ENCODE data around the gene MAP3K6. TPM values are rescaled to one million over a fixed set of nuclear protein-coding genes. Genes with fewer than 3 reads are reported as not detected.

MAP3K6 gene
- total and polyA plus RNA-seq, 2 of the 4 experiments (the other 2 are of a cell fraction): 4.8 to 15.9 TPM

- Histone ChIP-seq H2AK9ac (replicated peaks; ENCODE audit: low read depth, low read length, poor library complexity) (peak overlapping the region; percentile 93), H3K9ac (ENCODE audit: low read depth, low read length) (peak overlapping the region; percentile 6; the same call in 1 of the 2 replicates), H3K18ac (ENCODE audit: low read depth, low read length) (no peak overlapping the region; the same call in 1 of the 2 replicates), H2BK120ac (ENCODE audit: low read depth, low read length) (peak overlapping the region; percentile 48; the same call in 1 of the 2 replicates), H3K56ac (ENCODE audit: extremely low read depth, insufficient read depth, low read length) (peak overlapping the region; percentile 42; the same call in 1 of the 2 replicates), H3K79me1 (ENCODE audit: low read depth in 1 of 2, low read length in 2 of 2) (peaks cover 0 to 28% of the 10 kb centered on the region in 2 experiments; a peak in 3 of 4 replicates), H4K91ac (ENCODE audit: insufficient read depth, low read depth, low read length) (peak overlapping the region; percentile 56), H3K4me2 (ENCODE audit: low read depth, low read length) (peak overlapping the region; percentile 47), H3K27ac (ENCODE audit: insufficient read depth, low read length) (peak overlapping the region; percentile 2; the same call in 1 of the 2 replicates), H2AFZ (replicated peaks; ENCODE audit: low read length, poor library complexity) (peak overlapping the region; percentile 98), H3K14ac (replicated peaks; ENCODE audit: low read depth, low read length) (peak overlapping the region; percentile 82), H3K9me3 (ENCODE audit: control insufficient read depth, insufficient read depth, low read length) (no peaks in the 10 kb centered on the region), H2AK5ac (ENCODE audit: low read depth, low read length) (peak overlapping the region; percentile 63), H3K4ac (ENCODE audit: low read depth, low read length) (peak overlapping the region; percentile 69), H4K20me1 (ENCODE audit: insufficient read depth, low read length) (no peaks in the 10 kb centered on the region), H3K4me1 (ENCODE audit: control insufficient read depth, insufficient read depth, low read length) (peaks cover 15% of the 10 kb centered on the region), H2BK5ac (ENCODE audit: low read depth, low read length, poor library complexity, severe bottlenecking) (peak overlapping the region; percentile 4), H3K9me1 (ENCODE audit: insufficient read depth, low read length) (peaks cover 20% of the 10 kb centered on the region), H3K23ac (ENCODE audit: low read depth, low read length) (peak overlapping the region; percentile 75; the same call in 1 of the 2 replicates), H4K8ac (ENCODE audit: low read depth in 2 of 2, low read length in 2 of 2) (peak overlapping the region; percentile 60 to 83; a peak in 2 of 4 replicates), H3K27me3 (ENCODE audit: control insufficient read depth, insufficient read depth, low read length) (peaks cover 3% of the 10 kb centered on the region; the same call in 1 of the 2 replicates), H2BK20ac (ENCODE audit: low read depth, low read length) (peak overlapping the region; percentile 54; the same call in 1 of the 2 replicates), H2BK15ac (ENCODE audit: low read depth, low read length) (peak overlapping the region; percentile 65; the same call in 1 of the 3 replicates), H3K4me3 (ENCODE audit: insufficient read depth, low read depth, low read length) (peak overlapping the region; percentile 27; the same call in 1 of the 2 replicates), H3K36me3 (ENCODE audit: control insufficient read depth, insufficient read depth, low read length) (no peaks in the 10 kb centered on the region; the same call in 1 of the 2 replicates), H4K5ac (ENCODE audit: low read depth, low read length) (peak overlapping the region; percentile 32)
- 20% methylated on average over 7 of the region's 13 CpGs; no CpG with 5 or more reads in 1 of the 2 experiments for WGBS, 2 experiments (ENCODE audit: extremely low coverage in 2 of 2, insufficient read length in 1 of 2)
- intact Hi-C loops (cut with micrococcal nuclease): loop anchor here (1.0 to 10.0 kb wide), 4 partner anchors 197 to 289 kb away; no protein-coding TSS in a partner anchor
- ChIA-PET POLR2A (ENCODE audit: unreplicated experiment) (interaction anchor here (1.2 to 1.4 kb wide), 2 partner anchors 26 to 92 kb away, joined by 3 to 7 read pairs; no protein-coding TSS in a partner anchor), CTCF (interaction anchor here (0.6 to 3.6 kb wide), 5 partner anchors 25 to 278 kb away, joined by 3 to 16 read pairs (median 4); partner anchors contain the start of gene MAP3K6)
- in situ Hi-C loops (cut with MboI; ENCODE audit: low sequenced_read_pairs): loop anchor here (5.0 to 10.0 kb wide), 2 partner anchors 89 to 287 kb away; no protein-coding TSS in a partner anchor
- DNase-seq (peak; percentile 57), ATAC-seq (ENCODE audit: low read depth) (no peak)
- dilution Hi-C loops (cut with HindIII; ENCODE audit: low sequenced_read_pairs, unreplicated experiment): no loop called here
- TF ChIP-seq ELK1 (IDR thresholded peaks at IDR 0.05; ENCODE audit: borderline replicate concordance, low read depth, low read length): no peak
- 0 out of 2 replicates have a peak, but pooled peaks have one; percentile 18 for TF ChIP-seq BHLHE40 (IDR thresholded peaks at IDR 0.05; ENCODE audit: low read depth, low read length)
- no TSS peak for BruUV-seq (replicated peaks)
Measured at GRCh38 chr1:27391511-27392095, 24.8 kb upstream of the MAP3K6 start.
